Measurements from ENCODE around the gene IGFN1.

IGFN1 gene

GRCh38 chr1:201185123-201185453 is 5.5 kb upstream of the IGFN1 start:
- DNase-seq (ENCODE audit: low read depth in 2 of 2) = no peak

- DNase-seq (ENCODE audit: low read depth in 2 of 2) = no peak
Measured at GRCh38 chr1:201185527-201186128, 5.0 kb upstream of the IGFN1 start.

DNA sequence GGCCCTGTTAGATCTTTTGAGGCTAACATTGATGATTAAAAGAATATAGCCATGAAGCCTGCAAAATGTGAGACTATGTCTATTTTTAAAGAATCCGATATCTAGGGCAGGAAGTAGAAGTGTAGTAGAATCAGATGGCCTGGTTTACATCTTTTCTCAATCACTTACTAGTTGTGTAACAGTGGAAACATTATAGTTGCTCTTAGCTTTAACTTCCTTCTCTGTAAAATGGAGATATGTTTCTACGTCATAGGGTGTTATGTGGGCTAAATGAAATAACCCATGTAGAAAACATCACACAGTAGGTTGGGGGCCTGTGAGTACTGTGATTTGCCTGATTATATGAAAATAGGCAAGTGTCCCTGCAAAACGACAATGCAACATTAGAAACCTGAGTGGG is 4.4 kb upstream of the IGFN1 start:
- no peak for DNase-seq (ENCODE audit: low read depth in 2 of 2)

DNA sequence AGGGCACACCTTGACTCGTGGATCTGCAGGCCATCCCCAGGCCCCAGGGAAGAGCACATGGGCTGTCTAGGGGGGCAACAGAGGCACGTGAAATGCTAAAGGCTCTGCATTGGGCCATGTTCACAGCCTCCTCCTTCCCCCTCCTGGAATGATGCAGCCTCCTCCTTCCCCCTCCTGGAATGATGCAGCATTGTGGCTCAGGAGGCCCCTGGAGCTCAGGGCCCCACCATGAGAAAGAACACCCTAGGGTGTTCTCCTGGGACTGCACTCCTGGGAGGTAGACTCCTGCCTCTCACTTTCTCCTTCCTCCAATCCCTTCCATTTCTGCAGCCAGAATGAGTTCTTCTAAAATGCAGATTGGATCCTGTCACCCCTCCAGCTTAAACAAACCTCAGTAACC is 1.5 kb upstream of the IGFN1 start:
- DNase-seq (ENCODE audit: low read depth in 2 of 2) = no peak

DNA sequence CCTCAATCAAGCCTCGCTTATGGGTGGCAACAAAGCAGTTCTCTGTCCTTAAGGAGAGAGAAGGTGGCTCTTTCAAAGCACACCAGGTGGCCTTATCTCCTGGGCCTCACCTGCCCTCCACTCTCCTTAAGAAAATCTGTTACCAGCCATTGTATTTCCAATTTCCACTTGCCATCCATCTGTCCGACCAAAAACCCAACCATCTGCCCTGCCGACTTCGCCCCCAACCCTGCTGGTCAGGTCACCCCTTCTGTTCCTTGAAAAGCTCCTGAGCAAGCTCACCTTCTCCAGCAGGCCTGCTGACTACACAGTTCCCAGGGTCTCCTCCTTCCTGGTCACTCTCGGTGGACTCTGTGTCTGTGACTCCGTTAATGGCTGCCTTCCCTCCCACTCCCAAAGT is 619 bp upstream of the IGFN1 start:
- DNase-seq (ENCODE audit: low read depth in 2 of 2) = no peak

DNA sequence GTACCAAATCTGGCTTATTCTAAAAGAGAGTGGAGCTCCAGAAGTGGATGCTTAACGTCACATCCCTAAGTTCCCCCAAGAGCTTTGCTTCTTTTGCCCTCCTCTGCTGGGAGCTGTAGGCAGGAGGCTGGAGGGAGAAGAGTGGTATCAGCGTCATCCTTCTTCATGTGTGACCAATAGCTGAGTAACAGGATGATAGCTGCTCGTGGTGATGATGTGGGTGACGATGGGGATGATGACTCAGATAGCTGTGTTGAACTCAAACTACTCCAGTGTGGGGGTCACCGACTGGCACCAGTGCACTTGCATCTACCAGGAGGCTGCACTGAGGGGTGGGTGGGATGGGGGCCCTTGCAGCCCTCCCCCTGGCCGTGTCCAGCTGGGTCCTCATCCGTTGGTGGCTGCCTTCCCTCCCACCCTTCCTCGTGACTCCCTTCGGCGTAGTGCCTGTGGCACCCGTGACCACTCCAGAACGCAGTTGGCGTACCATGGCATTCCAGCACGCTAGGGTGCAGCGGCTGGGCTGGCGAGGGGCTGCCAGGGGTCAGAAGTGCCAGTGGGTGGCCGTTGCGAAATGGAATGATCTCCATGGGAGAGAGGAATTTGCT is 1.1 kb downstream of the IGFN1 start:
- no peak for DNase-seq (ENCODE audit: low read depth in 2 of 2)

- no peak for DNase-seq (ENCODE audit: low read depth in 2 of 2)
Measured at GRCh38 chr1:201192261-201192788, 1.7 kb downstream of the IGFN1 start.

DNA sequence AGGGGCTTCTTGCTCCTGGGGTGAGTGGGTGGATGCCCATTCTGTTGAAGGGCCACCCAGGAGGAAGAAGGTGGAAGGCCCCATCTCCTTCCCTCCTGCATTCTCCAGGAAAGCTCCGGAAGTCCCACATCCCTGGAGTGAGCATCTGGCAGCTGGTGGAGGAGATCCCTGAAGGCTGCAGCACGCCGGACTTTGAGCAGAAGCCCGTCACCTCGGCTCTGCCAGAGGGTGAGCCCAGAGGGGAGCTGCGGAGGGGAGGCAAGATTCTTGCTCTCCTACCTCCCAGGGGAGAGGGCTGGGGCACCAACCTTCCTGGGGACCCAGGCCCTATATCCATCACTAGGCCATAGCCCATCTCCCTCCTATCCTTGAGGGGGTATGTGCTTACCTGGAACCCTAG is 3.4 kb downstream of the IGFN1 start:
- DNase-seq (ENCODE audit: low read depth in 2 of 2) = no peak

DNA sequence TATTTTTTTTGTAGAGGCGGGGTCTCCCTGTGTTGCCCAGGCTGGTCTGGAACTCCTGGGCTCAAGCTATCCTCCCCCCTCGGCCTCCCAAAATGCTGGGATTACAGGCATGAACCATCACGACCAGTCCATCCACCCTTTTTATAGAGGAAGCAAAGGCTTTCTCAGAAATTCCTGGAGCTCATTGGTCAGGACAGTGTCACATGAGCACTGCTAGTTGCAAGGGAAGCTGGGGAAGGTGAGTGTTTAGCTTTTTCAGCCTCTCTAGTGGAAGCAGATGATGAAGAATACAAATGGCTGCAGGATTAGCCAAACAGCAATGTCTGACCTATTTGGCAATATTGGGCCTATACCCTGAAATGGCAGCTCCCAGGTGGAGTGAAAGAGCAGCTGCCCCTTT is 8.0 kb downstream of the IGFN1 start:
- DNase-seq (ENCODE audit: low read depth in 2 of 2) = no peak

- DNase-seq (ENCODE audit: low read depth in 2 of 2) = no peak
Measured at GRCh38 chr1:201205036-201205435, 14.4 kb downstream of the IGFN1 start.

DNA sequence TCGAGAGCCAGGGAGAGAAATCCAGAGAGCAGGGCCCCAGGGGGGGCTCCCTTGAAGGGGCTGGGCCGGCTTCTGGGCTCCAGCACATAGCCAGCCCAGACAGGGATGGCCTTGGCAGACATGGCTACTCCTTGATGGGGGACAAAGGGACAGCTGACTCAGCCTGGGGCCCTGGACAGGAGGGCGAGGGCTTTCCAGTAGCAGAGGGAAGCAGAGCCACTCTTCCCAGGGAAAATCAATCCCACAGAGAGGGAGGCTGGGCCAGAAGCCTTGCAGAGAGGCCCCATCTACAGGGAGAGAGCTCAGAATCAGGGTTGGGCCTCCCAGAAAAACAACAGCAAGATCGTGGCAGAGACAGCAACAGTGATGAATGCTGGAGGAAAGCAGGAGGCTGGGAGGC is 15.6 kb downstream of the IGFN1 start:
- DNase-seq (ENCODE audit: low read depth in 2 of 2) = no peak

DNA sequence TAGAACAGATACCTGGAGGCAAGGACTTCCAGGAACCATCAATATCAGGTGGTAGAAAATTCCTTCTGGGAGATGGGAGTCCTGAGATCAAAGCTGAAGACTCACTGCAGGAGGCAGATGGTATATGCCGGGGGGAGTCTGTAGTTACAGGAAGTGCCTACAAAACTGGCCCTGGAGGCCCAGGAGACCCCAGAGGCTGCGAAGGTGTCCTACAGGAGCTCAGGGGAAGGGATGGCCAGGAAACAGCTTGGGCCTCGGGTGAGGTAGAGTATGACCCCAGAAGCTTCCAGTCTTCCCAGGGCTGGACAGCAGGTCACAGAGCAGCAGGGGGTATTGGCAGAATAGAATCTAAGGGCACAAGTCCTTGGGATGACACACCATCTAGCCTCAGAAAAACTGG is 16.4 kb downstream of the IGFN1 start:
- DNase-seq (ENCODE audit: low read depth in 2 of 2) = no peak

- no peak for DNase-seq (ENCODE audit: low read depth in 2 of 2)
Measured at GRCh38 chr1:201208236-201208635, 17.6 kb downstream of the IGFN1 start.

- no peak for DNase-seq (ENCODE audit: low read depth in 2 of 2)
Measured at GRCh38 chr1:201212056-201212455, 21.4 kb downstream of the IGFN1 start.

- no peak for DNase-seq (ENCODE audit: low read depth in 2 of 2)
Measured at GRCh38 chr1:201212461-201213055, 21.9 kb downstream of the IGFN1 start.

DNA sequence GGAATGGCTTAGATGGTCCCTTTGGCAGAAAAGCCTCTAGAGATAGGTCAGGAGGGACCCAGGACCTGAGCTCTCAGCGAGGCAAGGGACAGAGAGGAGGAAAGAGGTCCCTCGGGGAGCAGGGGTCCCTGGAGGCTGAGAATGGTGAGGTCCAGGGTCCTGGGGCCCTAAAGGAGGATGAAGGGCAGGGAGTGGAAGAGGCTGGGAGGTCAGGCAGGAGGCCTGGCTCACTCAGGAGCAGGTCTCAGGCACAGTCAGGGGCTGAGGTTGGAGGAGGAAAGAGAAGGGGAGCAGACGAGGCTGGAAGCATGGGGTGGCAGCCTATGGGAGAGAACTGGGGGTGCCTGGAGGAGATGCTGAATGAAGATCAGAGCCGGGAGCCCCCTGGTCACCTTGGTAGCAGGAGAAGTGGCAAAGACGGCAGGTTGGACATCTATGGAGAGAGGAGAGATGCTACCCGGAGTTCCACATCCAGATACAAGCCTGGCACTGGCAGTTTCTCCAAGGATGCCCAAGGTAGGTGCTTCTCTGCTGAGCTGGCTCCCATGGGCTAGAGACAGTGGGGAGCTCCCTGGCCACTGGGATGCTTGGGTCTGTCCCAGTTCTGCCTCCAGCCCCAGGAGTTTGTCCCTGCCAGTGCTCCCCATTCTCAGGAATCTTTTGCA is 22.6 kb downstream of the IGFN1 start:
- DNase-seq (ENCODE audit: low read depth in 2 of 2) = no peak

GRCh38 chr1:201213926-201214325 is 23.3 kb downstream of the IGFN1 start:
- no peak for DNase-seq (ENCODE audit: low read depth in 2 of 2)

DNA sequence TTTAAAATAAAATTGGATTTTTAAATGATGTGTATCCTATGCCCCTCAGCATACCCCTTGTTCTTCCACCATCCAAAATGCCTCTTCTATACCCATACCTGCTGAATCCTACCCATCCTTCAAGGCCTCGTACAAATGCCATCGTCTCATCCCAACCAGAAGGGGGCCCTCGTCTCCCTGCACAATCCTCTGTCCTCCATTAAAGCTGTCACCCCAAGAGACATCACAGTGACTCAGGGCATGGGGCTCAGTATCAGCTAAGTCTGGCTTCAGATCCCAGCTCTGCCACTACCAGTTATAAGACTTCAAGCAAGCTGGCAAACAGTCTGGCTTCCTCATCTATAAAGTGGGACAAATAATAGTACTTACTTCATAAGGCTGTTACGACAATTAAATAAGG is 23.8 kb downstream of the IGFN1 start:
- DNase-seq (ENCODE audit: low read depth in 2 of 2) = no peak

DNA sequence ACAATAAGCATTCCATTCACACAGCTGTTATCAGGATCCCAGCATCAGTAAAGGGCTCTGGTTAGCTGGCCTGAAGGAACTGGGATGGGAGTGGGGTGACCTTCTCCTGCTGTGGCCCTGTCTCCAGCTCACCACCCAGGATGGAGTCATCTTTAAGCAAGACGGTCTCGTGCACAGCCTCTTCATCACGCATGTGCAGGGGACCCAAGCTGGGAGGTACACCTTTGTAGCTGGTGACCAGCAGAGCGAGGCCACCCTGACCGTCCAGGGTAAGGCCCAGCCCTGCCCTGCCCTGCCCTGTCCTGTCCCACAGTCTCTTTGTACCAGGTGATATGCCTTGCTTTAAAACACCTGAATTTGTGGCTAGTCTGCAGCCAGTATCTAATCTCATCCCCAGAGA is 24.3 kb downstream of the IGFN1 start:
- no peak for DNase-seq (ENCODE audit: low read depth in 2 of 2)

GRCh38 chr1:201215531-201216357 is 25.1 kb downstream of the IGFN1 start:
- DNase-seq (ENCODE audit: low read depth in 2 of 2) = no peak

DNA sequence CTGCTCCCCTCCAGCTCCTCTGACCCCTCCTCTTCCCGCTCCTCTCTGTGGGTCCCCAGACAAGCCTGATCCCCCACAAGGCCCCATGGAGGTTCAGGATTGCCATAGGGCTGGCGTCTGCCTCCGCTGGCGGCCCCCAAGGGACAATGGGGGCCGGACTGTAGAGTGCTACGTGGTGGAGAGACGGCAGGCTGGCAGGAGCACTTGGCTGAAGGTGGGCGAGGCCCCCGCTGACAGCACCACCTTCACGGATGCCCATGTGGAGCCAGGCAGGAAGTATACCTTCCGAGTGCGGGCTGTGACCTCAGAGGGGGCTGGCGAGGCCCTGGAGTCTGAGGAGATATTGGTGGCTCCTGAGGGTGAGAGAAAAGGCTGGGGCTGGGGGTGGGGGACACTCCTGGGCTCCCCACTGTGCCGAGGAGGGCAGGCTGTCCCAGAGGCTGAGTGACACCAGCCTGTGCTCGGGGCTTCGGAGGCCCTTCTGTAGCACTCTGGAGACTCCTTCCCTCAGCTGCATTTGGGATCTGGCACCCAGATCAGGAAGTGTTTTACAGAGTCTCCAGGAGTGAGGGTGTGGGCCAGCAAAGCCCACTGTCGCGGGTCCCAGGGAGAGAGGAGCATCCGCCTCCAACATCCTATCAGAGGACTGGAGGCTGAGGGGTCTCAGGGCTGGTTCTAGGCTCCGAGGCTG is 25.9 kb downstream of the IGFN1 start:
- no peak for DNase-seq (ENCODE audit: low read depth in 2 of 2)

DNA sequence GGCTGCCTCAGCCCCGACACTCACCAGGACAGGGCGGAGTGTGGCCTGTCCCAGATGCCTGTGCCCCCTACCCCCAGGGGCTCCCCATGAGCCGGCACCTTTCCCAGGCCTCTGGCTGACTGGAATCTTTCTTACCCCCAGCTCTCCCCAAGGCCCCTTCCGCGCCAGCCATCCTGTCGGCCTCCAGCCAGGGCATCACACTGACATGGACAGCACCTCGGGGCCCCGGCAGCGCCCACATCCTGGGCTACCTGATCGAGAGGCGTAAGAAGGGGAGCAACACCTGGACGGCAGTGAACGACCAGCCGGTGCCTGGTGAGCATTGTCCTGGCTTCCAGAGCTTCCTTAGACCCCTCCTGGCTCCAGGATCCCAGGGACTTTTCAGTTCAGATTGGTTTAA is 26.5 kb downstream of the IGFN1 start:
- DNase-seq (ENCODE audit: low read depth in 2 of 2) = no peak
